ENCODE results near the gene LRRTM4. TPM values are rescaled to one million over a fixed set of nuclear protein-coding genes. Genes with fewer than 3 reads are reported as not detected.

The LRRTM4 gene
- total RNA-seq, 1 experiment from 2014 or later: 0.23 TPM

- POLR2A ChIA-PET: no interaction called here
- no peak for DNase-seq (ENCODE audit: low read depth, low spot score)
- no peaks in the 10 kb centered on the region for H3K4me1 ChIP-seq (ENCODE audit: control insufficient read depth, insufficient read depth, low read length)
- H3K9me3 ChIP-seq (ENCODE audit: control insufficient read depth, insufficient read depth, low read depth, low read length): no peaks in the 10 kb centered on the region
- intact Hi-C loops (cut with micrococcal nuclease; ENCODE audit: unreplicated experiment) (no loop called here), in situ Hi-C loops (cut with HindIII; ENCODE audit: low pct_unique_long_range_greater_than_20kb, low sequenced_read_pairs) (no loop called here)
- no peaks in the 10 kb centered on the region for H3K27me3 ChIP-seq (ENCODE audit: control insufficient read depth, insufficient read depth, low read length)
- H3K4me3 ChIP-seq (ENCODE audit: low read depth in 2 of 2, low read length in 2 of 2): no peak overlapping the region
- no peak for TF ChIP-seq SIN3A (IDR thresholded peaks at IDR 0.05; ENCODE audit: borderline replicate concordance, insufficient read depth, low read depth, low read length)
- no peak for TF ChIP-seq POLR2AphosphoS5 (IDR thresholded peaks at IDR 0.05; ENCODE audit: low read depth, low read length)
- TF ChIP-seq TCF7L2 (IDR thresholded peaks at IDR 0.05; ENCODE audit: low read depth, low read length): no peak
- TF ChIP-seq CTCF (IDR thresholded peaks at IDR 0.05): no peak
- TF ChIP-seq REST (IDR thresholded peaks at IDR 0.05; ENCODE audit: insufficient read depth in 1 of 2, low read depth in 2 of 2, low read length in 1 of 2): no peak
- BruUV-seq (replicated peaks): no TSS peak
- no peak for ATAC-seq
- H3K36me3 ChIP-seq (ENCODE audit: control insufficient read depth, insufficient read depth, low read length): no peaks in the 10 kb centered on the region
- CTCF ChIA-PET: no interaction called here
- H3K27ac ChIP-seq (ENCODE audit: low read length): no peak overlapping the region
Measured at GRCh38 chr2:76826691-76827090, 695.5 kb downstream of the LRRTM4 start.

GRCh38 chr2:76825140-76825970 is 696.8 kb downstream of the LRRTM4 start:
- Histone ChIP-seq H3K27ac (ENCODE audit: low read length) (no peak overlapping the region), H3K4me1 (ENCODE audit: control insufficient read depth, insufficient read depth, low read length) (no peaks in the 10 kb centered on the region), H3K4me3 (ENCODE audit: low read depth in 2 of 2, low read length in 2 of 2) (no peak overlapping the region), H3K27me3 (ENCODE audit: control insufficient read depth, insufficient read depth, low read length) (no peaks in the 10 kb centered on the region), H3K36me3 (ENCODE audit: control insufficient read depth, insufficient read depth, low read length) (no peaks in the 10 kb centered on the region), H3K9me3 (ENCODE audit: control insufficient read depth, insufficient read depth, low read depth, low read length) (no peaks in the 10 kb centered on the region)
- POLR2A ChIA-PET: no interaction called here
- TF ChIP-seq POLR2AphosphoS5 (IDR thresholded peaks at IDR 0.05; ENCODE audit: low read depth, low read length) (no peak), CTCF (IDR thresholded peaks at IDR 0.05) (no peak)
- in situ Hi-C loops (cut with HindIII; ENCODE audit: low pct_unique_long_range_greater_than_20kb, low sequenced_read_pairs): no loop called here
- ATAC-seq (no peak), DNase-seq (ENCODE audit: low read depth, low spot score) (no peak)
- CTCF ChIA-PET: interaction anchor here (0.7 kb wide), 1 partner anchor 508 kb away, joined by 3 read pairs; no protein-coding TSS in a partner anchor
- no TSS peak for BruUV-seq (replicated peaks)
- intact Hi-C loops (cut with micrococcal nuclease; ENCODE audit: unreplicated experiment): no loop called here
